ENCODE results near the gene TPD52L1. TPM values are rescaled to one million over a fixed set of nuclear protein-coding genes. Genes with fewer than 3 reads are reported as not detected.
"Not testable (repeated sequence)": the region's sequence is repeated elsewhere in the genome, so short reads cannot be mapped to it uniquely, and the experiment has no call there.

Gene TPD52L1
- total RNA-seq, 2 experiments from 2014 or later, result not detected

- H3K9me3 Mint-ChIP-seq, result no peaks in the 10 kb centered on the region
- H3K27me3 Mint-ChIP-seq, result no peaks in the 10 kb centered on the region
- peaks cover 31% of the 10 kb centered on the region for H3K36me3 Mint-ChIP-seq
- POLR2A ChIA-PET, result no interaction called here
- H3K4me3 Mint-ChIP-seq, result no peak overlapping the region
- H3K27ac Mint-ChIP-seq, result no peak overlapping the region
- ATAC-seq (ENCODE audit: low read depth) (no peak), DNase-seq (no peak)
- peaks cover 7% of the 10 kb centered on the region for H3K4me1 Mint-ChIP-seq
Measured at GRCh38 chr6:125273965-125274364, 120.4 kb downstream of the TPD52L1 start.

- Mint-ChIP-seq H3K4me1 (peaks cover 7% of the 10 kb centered on the region), H3K27ac (no peak overlapping the region), H3K4me3 (no peak overlapping the region), H3K27me3 (no peaks in the 10 kb centered on the region), H3K36me3 (peaks cover 36% of the 10 kb centered on the region), H3K9me3 (no peaks in the 10 kb centered on the region)
- ATAC-seq (ENCODE audit: low read depth), result no peak
- DNase-seq, result no peak
- POLR2A ChIA-PET, result no interaction called here
Measured at GRCh38 chr6:125274935-125275334, 121.4 kb downstream of the TPD52L1 start.

GRCh38 chr6:125275779-125276178 lies 122.2 kb downstream of the TPD52L1 start:
- peaks cover 7% of the 10 kb centered on the region for H3K4me1 Mint-ChIP-seq
- no peak overlapping the region for H3K4me3 Mint-ChIP-seq
- H3K27ac Mint-ChIP-seq, result peak overlapping the region; percentile 7
- no peaks in the 10 kb centered on the region for H3K9me3 Mint-ChIP-seq
- DNase-seq, result no peak
- POLR2A ChIA-PET, result no interaction called here
- H3K27me3 Mint-ChIP-seq, result no peaks in the 10 kb centered on the region
- peaks cover 43% of the 10 kb centered on the region for H3K36me3 Mint-ChIP-seq
- ATAC-seq (ENCODE audit: low read depth), result no peak

GRCh38 chr6:125277838-125278237 lies 124.3 kb downstream of the TPD52L1 start:
- H3K27me3 Mint-ChIP-seq, result no peaks in the 10 kb centered on the region
- no peak overlapping the region for H3K27ac Mint-ChIP-seq
- ATAC-seq (ENCODE audit: low read depth) (no peak), DNase-seq (no peak)
- H3K36me3 Mint-ChIP-seq, result peaks cover 56% of the 10 kb centered on the region
- peaks cover 5% of the 10 kb centered on the region for H3K9me3 Mint-ChIP-seq
- no peak overlapping the region for H3K4me3 Mint-ChIP-seq
- H3K4me1 Mint-ChIP-seq, result peaks cover 8% of the 10 kb centered on the region
- POLR2A ChIA-PET, result no interaction called here

GRCh38 chr6:125279961-125280360 lies 126.4 kb downstream of the TPD52L1 start:
- Mint-ChIP-seq H3K36me3 (peaks cover 64% of the 10 kb centered on the region), H3K4me3 (no peak overlapping the region), H3K27me3 (no peaks in the 10 kb centered on the region), H3K27ac (no peak overlapping the region), H3K4me1 (peaks cover 12% of the 10 kb centered on the region), H3K9me3 (peaks cover 9% of the 10 kb centered on the region)
- ATAC-seq (ENCODE audit: low read depth) (no peak), DNase-seq (no peak)
- POLR2A ChIA-PET, result no interaction called here

GRCh38 chr6:125280370-125281035 lies 126.9 kb downstream of the TPD52L1 start:
- peaks cover 64% of the 10 kb centered on the region for H3K36me3 Mint-ChIP-seq
- H3K27me3 Mint-ChIP-seq; DNase-seq; H3K27ac Mint-ChIP-seq; POLR2A ChIA-PET; H3K4me3 Mint-ChIP-seq; ATAC-seq (ENCODE audit: low read depth): not testable (repeated sequence)
- peaks cover 12% of the 10 kb centered on the region for H3K4me1 Mint-ChIP-seq
- peaks cover 11% of the 10 kb centered on the region for H3K9me3 Mint-ChIP-seq

GRCh38 chr6:125282470-125282869 lies 128.9 kb downstream of the TPD52L1 start:
- POLR2A ChIA-PET; DNase-seq; H3K4me1 Mint-ChIP-seq; H3K27me3 Mint-ChIP-seq; H3K4me3 Mint-ChIP-seq; H3K27ac Mint-ChIP-seq; ATAC-seq (ENCODE audit: low read depth): not testable (repeated sequence)
- Mint-ChIP-seq H3K9me3 (peaks cover 14% of the 10 kb centered on the region), H3K36me3 (peaks cover 74% of the 10 kb centered on the region)

GRCh38 chr6:125285353-125285752 lies 131.8 kb downstream of the TPD52L1 start:
- H3K27me3 Mint-ChIP-seq, result no peaks in the 10 kb centered on the region
- no peak overlapping the region for H3K27ac Mint-ChIP-seq
- no peak for ATAC-seq (ENCODE audit: low read depth)
- POLR2A ChIA-PET, result no interaction called here
- no peak overlapping the region for H3K4me3 Mint-ChIP-seq
- H3K36me3 Mint-ChIP-seq, result peaks cover 81% of the 10 kb centered on the region
- H3K4me1 Mint-ChIP-seq, result peaks cover 5% of the 10 kb centered on the region
- H3K9me3 Mint-ChIP-seq, result peaks cover 19% of the 10 kb centered on the region
- no peak for DNase-seq

GRCh38 chr6:125285936-125286335 lies 132.4 kb downstream of the TPD52L1 start:
- no peak for DNase-seq
- Mint-ChIP-seq H3K9me3 (peaks cover 19% of the 10 kb centered on the region), H3K4me1 (peaks cover 5% of the 10 kb centered on the region), H3K4me3 (no peak overlapping the region), H3K27me3 (no peaks in the 10 kb centered on the region), H3K36me3 (peaks cover 78% of the 10 kb centered on the region), H3K27ac (no peak overlapping the region)
- POLR2A ChIA-PET, result no interaction called here
- no peak for ATAC-seq (ENCODE audit: low read depth)

- POLR2A ChIA-PET, result no interaction called here
- H3K4me3 Mint-ChIP-seq, result no peak overlapping the region
- no peak overlapping the region for H3K27ac Mint-ChIP-seq
- no peak for ATAC-seq (ENCODE audit: low read depth)
- peaks cover 80% of the 10 kb centered on the region for H3K36me3 Mint-ChIP-seq
- peaks cover 6% of the 10 kb centered on the region for H3K4me1 Mint-ChIP-seq
- no peaks in the 10 kb centered on the region for H3K27me3 Mint-ChIP-seq
- no peak for DNase-seq
- peaks cover 14% of the 10 kb centered on the region for H3K9me3 Mint-ChIP-seq
Measured at GRCh38 chr6:125287718-125288117, 134.1 kb downstream of the TPD52L1 start.

- Mint-ChIP-seq H3K27ac (no peak overlapping the region), H3K36me3 (peaks cover 61% of the 10 kb centered on the region), H3K4me1 (peaks cover 10% of the 10 kb centered on the region), H3K9me3 (peaks cover 3% of the 10 kb centered on the region), H3K4me3 (no peak overlapping the region), H3K27me3 (no peaks in the 10 kb centered on the region)
- DNase-seq (no peak), ATAC-seq (ENCODE audit: low read depth) (no peak)
- POLR2A ChIA-PET, result no interaction called here
Measured at GRCh38 chr6:125293587-125293986, 140.0 kb downstream of the TPD52L1 start.

- no peak for ATAC-seq (ENCODE audit: low read depth)
- POLR2A ChIA-PET, result no interaction called here
- Mint-ChIP-seq H3K4me3 (no peak overlapping the region), H3K36me3 (peaks cover 62% of the 10 kb centered on the region), H3K9me3 (peaks cover 3% of the 10 kb centered on the region), H3K27ac (no peak overlapping the region), H3K27me3 (no peaks in the 10 kb centered on the region), H3K4me1 (peaks cover 11% of the 10 kb centered on the region)
- DNase-seq, result no peak
Measured at GRCh38 chr6:125294036-125294435, 140.5 kb downstream of the TPD52L1 start.

GRCh38 chr6:125294925-125295324 lies 141.4 kb downstream of the TPD52L1 start:
- peaks cover 65% of the 10 kb centered on the region for H3K36me3 Mint-ChIP-seq
- peaks cover 16% of the 10 kb centered on the region for H3K4me1 Mint-ChIP-seq
- no peaks in the 10 kb centered on the region for H3K9me3 Mint-ChIP-seq
- DNase-seq (no peak), ATAC-seq (ENCODE audit: low read depth) (no peak)
- no peak overlapping the region for H3K27ac Mint-ChIP-seq
- no peak overlapping the region for H3K4me3 Mint-ChIP-seq
- no peaks in the 10 kb centered on the region for H3K27me3 Mint-ChIP-seq
- POLR2A ChIA-PET, result no interaction called here

- ATAC-seq (ENCODE audit: low read depth) (no peak), DNase-seq (no peak)
- H3K36me3 Mint-ChIP-seq, result peaks cover 58% of the 10 kb centered on the region
- no peak overlapping the region for H3K27ac Mint-ChIP-seq
- no peak overlapping the region for H3K4me3 Mint-ChIP-seq
- no peaks in the 10 kb centered on the region for H3K9me3 Mint-ChIP-seq
- peaks cover 29% of the 10 kb centered on the region for H3K4me1 Mint-ChIP-seq
- no peaks in the 10 kb centered on the region for H3K27me3 Mint-ChIP-seq
- POLR2A ChIA-PET, result no interaction called here
Measured at GRCh38 chr6:125296471-125296870, 142.9 kb downstream of the TPD52L1 start.

All from activated naive CD8-positive, alpha-beta T cell treated with anti-CD3 and anti-CD28 coated beads, Interleukin-2, amount 10 ng/mL, durations not matched to agents 7 days and 5 days (primary cell).